Measurements from ENCODE around the gene SUCO. TPM values are rescaled to one million over a fixed set of nuclear protein-coding genes. Genes with fewer than 3 reads are reported as not detected.

The SUCO gene
- total and polyA plus RNA-seq, 2 donors (not counting 3 experiments of a cell fraction or from before 2014, with no cell fraction given), result 5.1 to 27.2 TPM

- BruUV-seq (replicated peaks), result no TSS peak
- no peak overlapping the region for H2AFZ ChIP-seq (ENCODE audit: low read depth, low read length)
- H3K9ac ChIP-seq (replicated peaks; ENCODE audit: extremely low read depth, insufficient read depth, low read length), result no peak overlapping the region
Observed at GRCh38 chr1:172629638-172630037, 96.7 kb downstream of the SUCO start.

More at GRCh38 chr1:172629638-172630037, 96.7 kb downstream of the SUCO start:
- H3K27ac ChIP-seq (ENCODE audit: insufficient read depth, low read depth, low read length), result no peak overlapping the region
- dilution Hi-C loops (cut with MboI; ENCODE audit: extremely low pct_ligation_motif_present, low sequenced_read_pairs) (no loop called here), intact Hi-C loops (cut with micrococcal nuclease) (no loop called here)
- no peaks in the 10 kb centered on the region for H4K20me1 ChIP-seq (replicated peaks; ENCODE audit: control insufficient read depth, extremely low read depth, insufficient read depth, low read length)
- H3K4me2 ChIP-seq (ENCODE audit: insufficient read depth, low read length), result no peak overlapping the region
- H3K4me3 ChIP-seq (replicated peaks in 1 of 3; ENCODE audit: insufficient read depth in 1 of 3, low read depth in 1 of 3, low read length in 3 of 3), result no peak overlapping the region
- no peaks in the 10 kb centered on the region for H3K9me1 ChIP-seq (replicated peaks; ENCODE audit: control insufficient read depth, extremely low read depth, insufficient read depth, low read length)
- H3K9me3 ChIP-seq (replicated peaks; ENCODE audit: control insufficient read depth, insufficient read depth, low read length), result no peaks in the 10 kb centered on the region
- FAIRE-seq (no peak), DNase-seq (ENCODE audit: low read depth, low spot score) (no peak)
- H3K4me1 ChIP-seq (ENCODE audit: control insufficient read depth, extremely low read depth, insufficient read depth, low read length), result no peaks in the 10 kb centered on the region
- CTCF ChIA-PET, result interaction anchor here (1.0 kb wide), 1 partner anchor 627 kb away, joined by 3 read pairs; no protein-coding TSS in a partner anchor
- H3K79me2 ChIP-seq (ENCODE audit: control insufficient read depth, insufficient read depth, low read length), result no peaks in the 10 kb centered on the region
- H3K27me3 ChIP-seq (ENCODE audit: control insufficient read depth in 2 of 2, insufficient read depth in 2 of 2, low read length in 2 of 2), result no peaks in the 10 kb centered on the region
- no peak for TF ChIP-seq MYC (IDR thresholded peaks at IDR 0.05; ENCODE audit: low read depth, low read length)
- TF ChIP-seq MAX (IDR thresholded peaks at IDR 0.05; ENCODE audit: insufficient read depth, insufficient read length), result no peak
- TF ChIP-seq FOS (IDR thresholded peaks at IDR 0.05; ENCODE audit: borderline replicate concordance, insufficient read depth, low read length), result no peak
- TF ChIP-seq POLR2AphosphoS5 (IDR thresholded peaks at IDR 0.05; ENCODE audit: insufficient read depth, low read depth, low read length), result no peak
- TF ChIP-seq JUN (IDR thresholded peaks at IDR 0.05; ENCODE audit: borderline replicate concordance, insufficient read depth, insufficient read length, low read depth), result no peak
- no peak for TF ChIP-seq GATA2 (IDR thresholded peaks at IDR 0.05; ENCODE audit: insufficient read depth, insufficient read length, low read depth, low read length)
- TF ChIP-seq, protein P1, sequence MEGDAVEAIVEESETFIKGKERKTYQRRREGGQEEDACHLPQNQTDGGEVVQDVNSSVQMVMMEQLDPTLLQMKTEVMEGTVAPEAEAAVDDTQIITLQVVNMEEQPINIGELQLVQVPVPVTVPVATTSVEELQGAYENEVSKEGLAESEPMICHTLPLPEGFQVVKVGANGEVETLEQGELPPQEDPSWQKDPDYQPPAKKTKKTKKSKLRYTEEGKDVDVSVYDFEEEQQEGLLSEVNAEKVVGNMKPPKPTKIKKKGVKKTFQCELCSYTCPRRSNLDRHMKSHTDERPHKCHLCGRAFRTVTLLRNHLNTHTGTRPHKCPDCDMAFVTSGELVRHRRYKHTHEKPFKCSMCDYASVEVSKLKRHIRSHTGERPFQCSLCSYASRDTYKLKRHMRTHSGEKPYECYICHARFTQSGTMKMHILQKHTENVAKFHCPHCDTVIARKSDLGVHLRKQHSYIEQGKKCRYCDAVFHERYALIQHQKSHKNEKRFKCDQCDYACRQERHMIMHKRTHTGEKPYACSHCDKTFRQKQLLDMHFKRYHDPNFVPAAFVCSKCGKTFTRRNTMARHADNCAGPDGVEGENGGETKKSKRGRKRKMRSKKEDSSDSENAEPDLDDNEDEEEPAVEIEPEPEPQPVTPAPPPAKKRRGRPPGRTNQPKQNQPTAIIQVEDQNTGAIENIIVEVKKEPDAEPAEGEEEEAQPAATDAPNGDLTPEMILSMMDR (IDR thresholded peaks at IDR 0.05; ENCODE audit: extremely low read depth in 1 of 2, insufficient read depth in 1 of 2, low read depth in 1 of 2, low read length in 2 of 2), result no peak
- TF ChIP-seq POLR2A (IDR thresholded peaks at IDR 0.05; ENCODE audit: low read depth, low read length), result no peak
- TF ChIP-seq EZH2 (IDR thresholded peaks at IDR 0.05; ENCODE audit: borderline replicate concordance, low read depth, low read length, severe bottlenecking), result no peak
- POLR2A ChIA-PET, result no interaction called here
- H3K36me3 ChIP-seq (ENCODE audit: control insufficient read depth in 2 of 2, extremely low read depth in 1 of 2, insufficient read depth in 2 of 2, low read length in 2 of 2), result no peaks in the 10 kb centered on the region
